ENCODE data around the gene NKX1-1. TPM values are rescaled to one million over a fixed set of nuclear protein-coding genes. Genes with fewer than 3 reads are reported as not detected.

The NKX1-1 gene
- total and polyA plus RNA-seq, 4 donors, result not detected

- no peaks in the 10 kb centered on the region for H3K36me3 ChIP-seq (ENCODE audit: control insufficient read depth in 4 of 4, insufficient read depth in 4 of 4, low read length in 4 of 4)
- 53 to 66% methylated on average over 10 to 12 of the region's 12 CpGs for WGBS, 2 donors
- no peak overlapping the region for H3K9ac ChIP-seq (ENCODE audit: insufficient read depth in 1 of 2, low read length in 2 of 2)
- no peak for ATAC-seq (ENCODE audit: insufficient read depth, low FRiP score)
- no peak for DNase-seq
- no peak for TF ChIP-seq CTCF (IDR thresholded peaks at IDR 0.05; ENCODE audit: control extremely low read depth, extremely low read depth)
- H3K9me3 ChIP-seq (ENCODE audit: control insufficient read depth in 4 of 4, insufficient read depth in 3 of 4, low read length in 3 of 4), result peaks cover 0 to 6% (median 2%) of the 10 kb centered on the region in 4 donors
- no peaks in the 10 kb centered on the region for H3K4me1 ChIP-seq (ENCODE audit: control insufficient read depth in 5 of 5, insufficient read depth in 5 of 5, low read length in 5 of 5)
- H3K27me3 ChIP-seq (ENCODE audit: control insufficient read depth in 3 of 3, insufficient read depth in 3 of 3, low read length in 2 of 3), result peaks cover 0 to 7% (median 7%) of the 10 kb centered on the region in 3 donors
- no peak overlapping the region for H3K27ac ChIP-seq (ENCODE audit: low read depth in 1 of 2, low read length in 1 of 2)
- no peak overlapping the region for H3K4me3 ChIP-seq
Measured at GRCh38 chr4:1449475-1449832, 43.2 kb upstream of the NKX1-1 start.

DNA sequence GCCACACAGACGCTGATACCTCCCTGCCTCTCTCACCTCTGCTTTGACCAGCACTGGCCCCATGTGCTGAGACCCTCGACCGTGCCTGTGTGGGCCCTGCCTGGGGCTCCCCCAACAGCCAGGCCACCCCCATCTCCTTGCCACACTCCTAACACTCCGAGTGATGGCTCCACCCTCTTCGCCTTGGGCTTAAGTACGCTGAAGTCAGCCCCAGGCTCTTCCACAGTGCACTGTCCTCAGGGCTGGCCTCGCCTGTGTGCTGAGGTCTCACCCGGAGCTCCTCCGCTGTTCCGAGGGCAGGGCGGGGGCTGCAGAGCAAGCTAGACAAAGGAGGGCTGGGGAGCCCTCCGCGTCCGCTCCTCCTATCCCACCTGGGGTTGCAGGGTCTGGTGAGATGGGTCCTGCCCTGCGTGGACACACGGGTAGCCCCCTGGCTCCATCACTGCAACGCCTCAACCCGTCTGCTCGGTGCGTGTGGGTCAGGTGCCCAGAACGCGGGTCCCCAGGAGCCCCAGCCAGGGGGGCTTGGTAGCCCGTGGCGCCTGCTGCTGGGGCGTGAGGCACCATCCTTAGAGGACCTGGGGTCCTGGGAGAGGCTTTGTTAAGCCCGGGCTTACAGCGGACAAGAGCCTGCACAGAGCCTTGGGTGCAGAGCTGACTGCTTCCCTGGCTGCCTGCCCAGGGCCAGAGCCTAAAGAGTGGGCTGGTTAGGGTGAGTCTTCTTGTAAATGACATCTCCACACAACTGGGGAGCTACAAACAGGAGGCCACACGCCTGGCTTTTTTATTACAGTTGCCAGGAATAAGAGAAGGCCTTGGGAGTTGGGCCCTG, 42.6 kb upstream of the NKX1-1 start:
- no peaks in the 10 kb centered on the region for H3K36me3 ChIP-seq (ENCODE audit: control insufficient read depth in 4 of 4, insufficient read depth in 4 of 4, low read length in 4 of 4)
- DNase-seq (no peak), ATAC-seq (ENCODE audit: insufficient read depth, low FRiP score) (no peak)
- TF ChIP-seq CTCF (IDR thresholded peaks at IDR 0.05; ENCODE audit: control extremely low read depth, extremely low read depth), result no peak
- H3K9ac ChIP-seq (ENCODE audit: insufficient read depth in 1 of 2, low read length in 2 of 2), result no peak overlapping the region
- H3K9me3 ChIP-seq (ENCODE audit: control insufficient read depth in 4 of 4, insufficient read depth in 3 of 4, low read length in 3 of 4), result peaks cover 0 to 4% (median 1%) of the 10 kb centered on the region in 4 donors
- H3K27me3 ChIP-seq (ENCODE audit: control insufficient read depth in 3 of 3, insufficient read depth in 3 of 3, low read length in 2 of 3), result peaks cover 0 to 7% (median 3%) of the 10 kb centered on the region in 3 donors
- H3K4me1 ChIP-seq (ENCODE audit: control insufficient read depth in 5 of 5, insufficient read depth in 5 of 5, low read length in 5 of 5), result no peaks in the 10 kb centered on the region
- 75 to 83% methylated on average over 28 of the region's 28 CpGs for WGBS, 2 donors
- H3K4me3 ChIP-seq, result no peak overlapping the region
- no peak overlapping the region for H3K27ac ChIP-seq (ENCODE audit: low read depth in 1 of 2, low read length in 1 of 2)

GRCh38 chr4:1447676-1448588, 41.7 kb upstream of the NKX1-1 start:
- DNase-seq (no peak), ATAC-seq (ENCODE audit: insufficient read depth, low FRiP score) (no peak)
- Histone ChIP-seq H3K27me3 (ENCODE audit: control insufficient read depth in 3 of 3, insufficient read depth in 3 of 3, low read length in 2 of 3) (peaks cover 0 to 7% (median 2%) of the 10 kb centered on the region in 3 donors), H3K27ac (ENCODE audit: low read depth in 1 of 2, low read length in 1 of 2) (no peak overlapping the region), H3K4me1 (ENCODE audit: control insufficient read depth in 5 of 5, insufficient read depth in 5 of 5, low read length in 5 of 5) (no peaks in the 10 kb centered on the region), H3K4me3 (no peak overlapping the region), H3K36me3 (ENCODE audit: control insufficient read depth in 4 of 4, insufficient read depth in 4 of 4, low read length in 4 of 4) (no peaks in the 10 kb centered on the region), H3K9ac (ENCODE audit: insufficient read depth in 1 of 2, low read length in 2 of 2) (no peak overlapping the region), H3K9me3 (ENCODE audit: control insufficient read depth in 4 of 4, insufficient read depth in 3 of 4, low read length in 3 of 4) (peaks cover 0 to 4% (median 0%) of the 10 kb centered on the region in 4 donors)
- no peak for TF ChIP-seq CTCF (IDR thresholded peaks at IDR 0.05; ENCODE audit: control extremely low read depth, extremely low read depth)
- WGBS, 2 donors, result 78 to 81% methylated on average over 16 to 18 of the region's 18 CpGs
